HG02943 (cell line): ENCODE data around the gene CCNG2.

ENCODE experiments used
- ATAC-seq: cut with Tn5 transposase; IDR thresholded peaks from one replicate; pipeline ENCODE4 v1.9.1; 2021; ENCODE audit warnings: mild to moderate bottlenecking, low read depth, moderate library complexity; ENCODE audit not compliant: unreplicated experiment

The CCNG2 gene

DNA sequence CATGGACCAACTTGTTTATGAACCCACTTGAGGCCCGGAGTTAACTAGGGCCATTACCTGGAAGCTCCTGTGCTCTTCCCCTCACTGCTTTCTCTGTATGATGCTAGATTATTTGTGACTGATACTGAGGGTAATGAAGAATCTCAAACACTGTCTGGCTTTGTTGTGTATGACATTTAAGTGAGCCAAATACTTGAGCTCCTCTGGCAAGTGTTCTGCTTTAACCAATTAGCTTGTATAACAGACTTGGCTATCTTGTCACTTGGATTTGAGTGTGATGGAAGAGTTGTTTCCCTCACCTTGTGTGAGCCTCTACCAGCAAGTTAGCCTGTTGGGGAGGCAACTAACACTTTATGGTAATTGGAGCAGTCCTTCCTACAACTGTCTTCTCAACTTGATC, 42.7 kb downstream of the CCNG2 start:
- no peak for ATAC-seq

DNA sequence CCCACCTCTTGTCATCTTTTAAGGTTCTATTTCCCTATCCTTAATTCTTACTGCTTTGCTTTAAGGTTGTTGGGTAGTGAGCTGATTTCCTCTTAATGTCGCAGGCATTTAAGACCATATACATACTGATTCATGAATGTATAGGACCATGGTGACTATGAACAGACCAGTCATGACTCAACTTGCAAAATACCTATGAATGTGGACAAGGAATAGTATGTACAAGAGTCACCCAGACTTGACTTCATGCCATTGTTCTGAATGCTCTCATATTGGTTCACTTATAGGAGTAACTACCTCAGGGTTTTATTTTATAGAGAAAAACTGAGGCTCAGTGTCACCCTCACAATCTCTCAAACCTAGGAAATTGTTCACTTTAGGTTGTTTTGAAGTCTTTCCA, 44.3 kb downstream of the CCNG2 start:
- no peak for ATAC-seq

DNA sequence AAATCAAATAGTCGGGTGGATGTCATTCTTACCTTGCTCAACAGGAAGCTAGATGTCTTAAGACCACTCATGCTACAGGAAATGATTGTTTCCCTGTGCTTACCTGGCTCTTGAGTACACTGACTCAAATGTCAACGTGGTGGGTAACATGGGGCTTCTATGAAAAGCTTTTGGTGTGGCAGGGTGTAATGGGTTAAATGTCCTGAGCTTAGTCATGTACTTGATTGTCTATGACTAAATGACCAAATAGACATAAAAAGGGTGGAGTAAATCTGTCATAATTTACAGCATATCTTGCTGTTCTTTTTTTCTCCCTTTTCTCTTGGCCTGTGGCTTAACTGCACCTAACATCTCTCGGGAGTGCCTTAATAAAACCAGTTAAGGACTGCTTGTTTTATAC, 44.9 kb downstream of the CCNG2 start:
- no peak for ATAC-seq

DNA sequence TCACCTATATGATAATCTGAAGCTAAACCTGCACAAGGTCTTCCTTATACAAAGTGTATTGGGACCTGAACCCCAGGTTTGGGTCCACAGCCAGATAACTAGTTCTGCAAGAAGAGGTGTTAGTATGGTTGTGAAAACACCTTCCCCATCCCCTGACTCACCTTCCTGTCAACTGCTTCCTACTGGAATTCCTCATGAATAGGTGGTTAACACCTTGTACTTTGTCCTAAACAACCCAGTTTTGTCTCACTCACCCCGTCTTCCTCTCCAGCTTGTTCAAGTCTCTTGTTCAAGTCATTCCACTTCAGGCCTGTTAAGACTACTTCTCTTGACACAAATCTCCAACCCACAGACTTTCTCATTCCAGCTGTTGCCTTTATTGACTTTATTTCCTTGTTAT, 45.5 kb downstream of the CCNG2 start:
- ATAC-seq, result no peak

DNA sequence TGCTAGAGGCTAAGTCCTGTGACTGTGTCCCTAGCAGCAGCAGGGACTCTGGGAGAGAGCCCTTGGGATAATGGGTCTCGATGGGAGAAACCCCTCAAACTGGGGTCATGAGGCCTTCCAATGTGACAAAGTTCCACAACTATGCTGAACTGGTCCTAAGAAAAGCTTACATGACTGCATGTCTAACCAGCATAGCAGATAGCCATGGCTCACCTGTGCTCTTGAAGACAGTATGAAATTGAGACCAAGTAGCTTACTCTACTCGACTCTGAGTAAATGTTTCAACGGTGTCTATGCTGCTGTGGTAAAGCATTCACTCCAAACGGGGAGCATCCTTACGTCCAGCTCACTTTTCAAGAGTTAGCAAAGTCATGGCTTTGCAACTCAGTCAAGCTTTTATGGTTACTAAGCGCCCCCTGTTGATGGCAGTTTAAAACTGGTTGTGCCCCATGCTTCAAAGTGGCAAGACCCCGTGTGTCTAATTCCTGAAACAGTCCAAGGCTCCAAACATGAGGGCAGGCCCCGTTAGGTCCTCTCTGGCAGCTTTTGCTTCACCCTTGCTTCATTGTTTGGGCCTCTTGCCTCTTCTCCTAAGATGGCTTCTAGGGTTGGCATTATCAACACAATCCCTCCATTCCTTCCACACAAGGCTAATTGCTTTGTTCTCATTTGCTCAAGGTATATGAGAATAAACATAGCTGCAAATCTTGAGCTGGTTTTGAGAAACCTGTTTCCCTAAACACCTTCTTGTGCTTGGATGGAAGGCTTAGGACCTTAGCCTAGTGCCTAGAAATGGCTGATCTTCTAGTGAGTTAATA, 46.6 kb downstream of the CCNG2 start:
- ATAC-seq, result no peak

DNA sequence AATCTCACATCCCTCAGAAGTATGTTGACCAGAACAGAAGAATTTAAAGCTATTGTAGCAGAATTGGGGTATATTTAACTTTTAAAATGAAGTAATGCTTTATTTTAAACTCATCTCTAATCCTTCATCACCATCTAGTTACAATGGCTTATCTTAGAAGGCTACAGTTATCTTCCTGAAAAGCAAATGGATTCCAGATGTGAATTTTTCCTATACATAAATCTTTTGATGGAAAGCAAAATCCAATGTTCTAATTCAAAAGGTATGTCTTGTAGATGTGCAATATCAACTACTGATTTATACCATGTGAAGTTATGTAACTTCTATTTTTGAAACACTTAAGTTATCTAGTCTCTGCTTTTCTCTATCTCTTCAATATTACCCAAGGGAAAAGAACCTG, 47.6 kb downstream of the CCNG2 start:
- ATAC-seq, result no peak

DNA sequence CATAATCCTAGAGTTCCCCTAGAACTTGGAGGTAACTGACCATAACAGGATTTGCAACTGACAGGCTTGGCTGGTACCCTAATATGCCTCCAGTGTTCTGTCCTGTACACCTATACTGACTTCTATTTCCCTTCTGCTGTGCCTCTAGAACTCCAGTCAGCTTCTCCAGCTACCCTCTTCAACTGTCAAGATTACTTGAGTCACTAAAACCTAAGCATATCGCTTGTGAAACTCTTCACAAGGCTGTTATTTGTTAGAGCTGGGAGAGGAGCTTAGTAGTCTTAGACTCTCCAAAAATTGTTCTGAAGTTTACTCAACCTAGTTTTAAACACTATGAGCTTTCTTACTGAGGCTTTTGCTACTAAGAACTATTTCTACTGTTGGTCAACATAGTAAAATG, 52.0 kb downstream of the CCNG2 start:
- no peak for ATAC-seq

DNA sequence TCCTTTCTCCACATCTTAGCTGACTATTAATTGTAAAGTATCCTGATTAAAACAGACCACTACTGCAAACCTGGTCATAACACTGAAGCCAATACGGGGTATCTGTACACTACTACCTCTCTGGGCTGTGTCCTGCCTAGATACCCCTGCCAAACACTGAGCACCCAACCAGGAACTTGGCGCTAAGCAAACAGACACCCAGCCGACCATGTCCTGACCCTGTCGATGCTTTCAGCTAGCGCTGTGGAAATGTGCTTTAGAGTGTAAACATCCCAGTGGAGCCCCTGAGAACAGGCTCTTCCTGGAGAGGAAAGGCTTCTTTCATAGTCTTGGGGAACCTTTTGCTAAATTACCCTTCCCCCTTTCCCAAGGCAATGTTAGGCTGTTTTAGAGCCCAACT, 52.9 kb downstream of the CCNG2 start:
- no peak for ATAC-seq

DNA sequence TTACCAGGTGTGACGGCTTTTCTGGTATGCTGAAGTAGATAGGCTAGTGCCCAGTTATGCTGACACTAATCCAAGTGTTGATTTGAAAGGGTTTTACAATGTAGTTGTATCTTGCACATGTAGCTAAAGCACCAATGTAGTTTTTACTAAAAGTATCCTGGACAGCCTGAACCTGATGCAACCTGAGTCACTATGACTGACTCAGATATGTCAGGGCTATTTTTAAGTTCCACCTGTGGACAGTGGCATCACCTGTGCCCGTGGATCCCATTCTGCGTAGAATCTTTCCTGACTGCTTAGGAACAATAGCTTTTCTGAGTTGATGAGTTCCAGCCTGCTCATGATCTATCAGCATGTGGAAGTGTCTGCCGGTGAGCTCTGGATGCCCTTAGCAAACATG, 58.1 kb downstream of the CCNG2 start:
- ATAC-seq, result no peak

DNA sequence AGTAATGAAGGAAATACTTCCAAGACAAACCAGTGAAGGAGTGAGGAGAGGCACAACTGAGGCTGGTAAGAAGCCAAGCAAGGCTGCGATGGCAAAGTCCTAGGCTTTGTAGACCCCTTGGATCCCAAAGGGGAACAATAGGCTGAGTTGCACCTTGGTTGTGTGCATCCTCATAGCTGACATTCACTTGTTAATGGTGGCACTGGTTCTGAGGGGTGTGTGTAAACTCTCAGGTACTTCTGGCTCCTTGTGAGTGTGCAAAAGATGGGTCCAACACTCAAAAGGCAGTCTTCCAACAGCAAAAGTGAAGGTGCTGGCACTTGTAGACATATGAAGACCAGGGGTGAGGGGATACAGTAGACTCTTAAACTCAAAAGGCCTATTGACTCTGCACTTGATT, 60.5 kb downstream of the CCNG2 start:
- no peak for ATAC-seq

DNA sequence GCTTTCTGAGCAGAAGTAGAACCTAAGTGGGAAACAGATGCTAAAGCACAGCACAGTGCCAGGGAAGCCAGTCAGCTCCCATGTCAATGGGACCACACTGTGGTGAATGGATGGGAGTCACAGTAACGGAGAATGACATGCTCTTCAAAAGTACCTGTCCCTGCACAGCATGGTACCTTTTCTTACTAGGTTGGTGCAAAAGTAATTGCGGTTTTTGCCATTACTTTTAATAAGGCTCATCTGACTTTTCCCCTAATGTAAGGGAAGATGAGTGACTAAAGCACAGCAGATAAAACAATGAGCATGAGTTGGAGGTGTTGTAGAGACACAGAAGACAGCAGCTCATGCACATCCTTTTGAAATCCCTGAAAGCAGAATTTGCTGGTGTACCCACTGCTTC, 62.3 kb downstream of the CCNG2 start:
- no peak for ATAC-seq
